ENCODE data around the gene SPATA9. TPM values are rescaled to one million over a fixed set of nuclear protein-coding genes. Genes with fewer than 3 reads are reported as not detected.

SPATA9 gene
- polyA plus RNA-seq, 10 donors = 1.0 to 3.2 (median 1.8) TPM

GRCh38 chr5:95686651-95687050 is 3.9 kb upstream of the SPATA9 start:
- no peak for DNase-seq

DNA sequence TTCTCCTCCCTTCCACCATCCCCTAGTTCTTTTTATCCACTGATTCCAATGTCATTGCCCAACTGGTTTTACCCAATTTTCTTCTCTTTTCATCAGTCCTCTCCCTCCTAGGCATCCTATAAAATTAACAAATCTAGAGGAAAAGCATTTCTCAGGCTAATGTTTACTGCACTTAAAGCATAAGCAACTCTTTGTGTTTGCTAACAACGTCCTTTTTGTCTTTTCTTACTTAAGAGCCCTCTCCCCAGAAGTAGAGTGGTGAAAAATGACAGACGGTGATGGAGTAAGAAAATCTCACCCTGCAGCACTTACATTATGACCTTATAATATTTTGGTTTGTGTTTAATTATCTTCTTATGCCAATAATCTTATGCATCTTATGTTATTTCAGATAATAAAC is 1.6 kb upstream of the SPATA9 start:
- DNase-seq = no peak

DNA sequence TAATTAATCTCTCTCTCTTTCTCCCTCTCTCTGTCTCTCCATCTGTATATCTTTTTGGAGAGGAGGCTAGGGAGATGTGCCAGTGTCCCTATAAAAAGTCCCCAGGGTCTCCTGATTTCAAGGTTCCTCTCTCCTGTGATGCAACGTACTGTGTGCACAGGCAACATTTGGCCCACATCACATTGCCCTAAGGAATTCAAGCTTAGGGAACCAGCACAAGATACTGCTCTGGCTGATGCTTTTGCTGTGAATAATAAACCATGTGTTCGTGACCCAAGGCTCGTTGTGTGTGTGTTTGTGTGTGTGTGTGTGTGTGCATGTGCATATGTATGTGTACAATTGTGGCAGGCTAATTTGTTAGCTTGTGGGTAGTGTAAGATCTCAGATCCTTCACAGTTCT is 9.7 kb downstream of the SPATA9 start:
- peak in 1 of 3 donors; percentile 14 for DNase-seq

DNA sequence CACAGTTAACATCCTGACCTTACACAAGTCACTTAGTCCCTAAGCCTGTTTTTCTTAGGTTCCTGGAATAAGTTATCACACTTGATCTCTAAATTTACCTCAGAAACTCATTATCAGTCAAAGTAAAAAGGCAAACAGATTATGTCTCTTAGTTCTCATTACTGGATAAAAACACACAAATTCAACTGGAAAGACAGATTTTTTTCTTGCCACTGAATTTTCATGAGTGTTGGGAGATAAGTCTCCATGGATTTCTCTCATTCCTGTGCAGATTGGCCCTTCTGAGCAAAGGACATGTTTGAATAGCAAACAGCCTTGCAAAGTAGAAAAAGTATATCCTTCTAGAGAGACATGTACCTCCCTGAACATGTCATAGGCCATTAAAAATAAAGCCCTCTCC is 10.2 kb downstream of the SPATA9 start:
- no peak for DNase-seq

DNA sequence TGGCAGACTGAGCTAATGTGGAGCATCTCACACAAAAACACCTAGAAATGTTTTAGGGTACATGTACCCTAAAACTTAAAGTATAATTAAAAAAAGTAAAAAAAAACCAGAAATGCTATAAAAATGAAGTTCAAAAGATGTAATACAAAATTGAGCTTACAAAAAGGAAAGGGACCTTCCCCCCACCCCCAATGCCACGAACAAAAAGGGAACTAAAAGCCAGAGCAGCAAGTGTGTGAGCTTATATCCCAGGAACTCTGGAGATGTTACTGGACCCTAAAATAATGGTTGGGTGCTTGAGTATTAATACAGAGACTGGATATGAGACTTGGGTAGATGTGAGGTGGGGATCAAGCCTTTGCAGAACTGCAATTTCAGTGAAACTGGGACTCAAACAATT is 11.0 kb downstream of the SPATA9 start:
- DNase-seq = no peak

- DNase-seq = no peak
Measured at GRCh38 chr5:95670568-95670967, 12.2 kb downstream of the SPATA9 start.

DNA sequence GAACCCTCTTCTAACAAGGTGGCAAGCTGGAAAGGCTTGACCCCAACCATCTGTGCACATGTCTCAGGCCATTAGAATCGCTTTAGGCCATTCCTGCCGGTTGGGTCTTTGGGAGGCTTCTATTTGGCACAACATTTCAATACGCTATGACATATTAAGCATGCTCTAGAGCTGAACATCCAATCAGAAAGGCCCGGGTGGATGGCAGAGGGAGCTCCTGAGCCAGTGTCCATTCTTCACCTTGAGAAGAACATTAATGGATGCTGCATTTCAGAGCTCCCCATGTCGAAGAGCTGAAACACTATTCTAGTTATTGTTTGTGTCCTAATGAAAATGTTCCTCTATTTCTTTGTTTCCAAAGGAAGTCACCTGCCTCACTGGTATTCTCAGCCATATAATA is 12.8 kb downstream of the SPATA9 start:
- DNase-seq = no peak

- DNase-seq = peak; percentile 78 to 87 (median 84)
Measured at GRCh38 chr5:95669540-95669939, 13.3 kb downstream of the SPATA9 start.

DNA sequence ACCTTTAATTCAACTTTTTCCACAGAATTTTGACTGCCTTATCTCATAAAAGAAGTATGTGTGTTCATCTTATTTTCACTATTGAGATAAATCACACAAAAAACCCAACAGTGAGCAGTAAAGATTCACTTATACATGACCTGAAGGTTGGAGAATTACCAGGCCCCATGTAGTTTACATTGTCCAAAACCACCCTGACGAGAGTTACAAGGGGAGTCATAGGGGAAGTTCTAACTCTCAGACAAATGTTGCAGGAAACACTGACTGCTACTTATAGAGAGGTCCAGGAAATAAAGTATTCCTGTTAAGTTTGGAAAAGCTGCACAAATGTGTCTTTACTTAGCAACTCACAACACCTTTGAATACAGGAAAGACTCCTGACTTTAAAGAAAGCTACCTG is 14.1 kb downstream of the SPATA9 start:
- peak in 1 of 3 donors; percentile 48 for DNase-seq

DNA sequence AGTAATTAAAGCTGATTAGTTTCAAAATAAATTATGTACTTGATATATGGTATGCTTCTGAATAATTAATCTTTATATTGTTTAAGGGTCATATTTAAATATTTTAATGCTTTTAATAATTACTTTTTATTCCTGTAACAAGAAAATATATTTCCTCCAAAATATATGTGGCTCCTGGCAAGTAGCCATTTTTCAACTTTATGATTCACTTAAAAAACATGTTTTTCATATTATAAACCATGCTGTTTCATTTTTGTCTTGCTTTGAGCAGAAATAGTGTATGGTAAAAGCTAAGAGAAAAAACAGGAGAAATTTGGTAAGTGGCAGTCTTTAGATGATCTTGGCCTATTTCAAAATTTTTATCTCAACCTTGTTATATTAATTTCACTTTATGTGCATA is 14.6 kb downstream of the SPATA9 start:
- DNase-seq = peak in 1 of 3 donors; percentile 45

GRCh38 chr5:95667678-95668077 is 15.1 kb downstream of the SPATA9 start:
- no peak for DNase-seq

GRCh38 chr5:95667061-95667618 is 15.7 kb downstream of the SPATA9 start:
- DNase-seq = no peak

DNA sequence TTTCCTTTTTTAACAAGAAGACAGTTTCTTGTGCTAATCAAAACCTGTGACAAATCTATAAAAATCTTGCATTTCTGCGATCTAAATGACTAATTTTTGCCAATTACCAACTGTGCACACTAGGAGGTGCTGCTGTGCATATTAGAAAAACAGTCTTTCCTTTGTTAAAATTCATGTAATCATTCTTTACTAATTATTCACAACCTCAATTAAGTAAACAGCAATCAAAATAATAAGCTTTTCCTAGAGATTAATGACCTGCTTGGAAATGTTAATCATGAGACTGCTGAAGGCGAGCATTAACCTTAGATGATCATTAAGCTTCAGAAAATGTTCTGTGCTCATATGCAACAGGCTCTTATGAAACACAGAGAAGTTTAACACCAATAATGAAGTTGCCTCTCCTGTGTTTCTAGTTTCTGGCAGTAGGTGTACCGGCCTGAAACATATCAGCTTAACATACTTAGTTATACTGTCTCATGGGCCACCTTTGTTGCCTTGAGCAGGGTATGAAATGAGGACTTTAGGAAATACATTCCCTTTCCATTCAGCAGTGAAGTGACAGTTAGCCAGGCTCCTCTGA is 18.5 kb downstream of the SPATA9 start:
- peak in 2 of 3 donors; percentile 58 to 75 for DNase-seq

DNA sequence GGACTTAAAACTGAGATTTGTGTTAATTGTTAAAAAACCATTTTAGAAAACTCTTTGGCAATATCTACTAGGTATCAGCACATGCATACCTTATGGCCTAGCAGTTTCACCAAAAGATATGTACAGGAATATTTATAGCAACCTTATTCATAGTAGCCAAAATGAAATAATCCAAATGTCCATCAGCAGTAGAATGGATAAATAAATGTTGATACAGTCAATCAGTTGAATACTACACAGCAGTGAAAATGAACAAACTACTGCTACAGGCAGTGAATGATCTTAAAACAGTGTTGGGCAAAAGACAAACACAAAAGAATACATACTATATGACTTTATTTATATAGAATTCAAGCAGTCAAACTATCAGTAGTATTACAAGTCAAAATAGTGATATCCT is 19.8 kb downstream of the SPATA9 start:
- no peak for DNase-seq

GRCh38 chr5:95660060-95660459 is 22.7 kb downstream of the SPATA9 start:
- DNase-seq = no peak

- DNase-seq = no peak
Measured at GRCh38 chr5:95655575-95655974, 27.2 kb downstream of the SPATA9 start.

GRCh38 chr5:95654196-95654595 is 28.6 kb downstream of the SPATA9 start:
- DNase-seq = no peak

DNA sequence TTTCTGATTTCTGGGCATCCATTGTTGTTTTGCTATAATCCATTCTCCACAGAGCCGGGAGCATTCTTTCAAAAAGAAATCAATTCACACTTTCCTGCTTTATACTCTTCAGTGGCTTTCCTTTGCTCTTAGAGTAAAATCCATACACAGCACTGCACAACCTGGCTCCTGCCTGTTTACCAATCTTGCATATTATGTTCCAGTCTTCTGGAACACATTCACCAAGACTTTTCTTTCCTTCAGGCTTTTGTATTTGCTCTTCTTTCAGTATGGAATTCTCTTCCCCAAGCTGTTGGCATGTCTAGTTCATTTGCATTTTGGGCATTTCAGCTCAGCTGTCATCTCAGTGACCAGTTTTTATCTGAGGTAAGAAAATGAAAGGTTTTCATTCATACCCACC is 29.9 kb downstream of the SPATA9 start:
- DNase-seq = no peak

DNA sequence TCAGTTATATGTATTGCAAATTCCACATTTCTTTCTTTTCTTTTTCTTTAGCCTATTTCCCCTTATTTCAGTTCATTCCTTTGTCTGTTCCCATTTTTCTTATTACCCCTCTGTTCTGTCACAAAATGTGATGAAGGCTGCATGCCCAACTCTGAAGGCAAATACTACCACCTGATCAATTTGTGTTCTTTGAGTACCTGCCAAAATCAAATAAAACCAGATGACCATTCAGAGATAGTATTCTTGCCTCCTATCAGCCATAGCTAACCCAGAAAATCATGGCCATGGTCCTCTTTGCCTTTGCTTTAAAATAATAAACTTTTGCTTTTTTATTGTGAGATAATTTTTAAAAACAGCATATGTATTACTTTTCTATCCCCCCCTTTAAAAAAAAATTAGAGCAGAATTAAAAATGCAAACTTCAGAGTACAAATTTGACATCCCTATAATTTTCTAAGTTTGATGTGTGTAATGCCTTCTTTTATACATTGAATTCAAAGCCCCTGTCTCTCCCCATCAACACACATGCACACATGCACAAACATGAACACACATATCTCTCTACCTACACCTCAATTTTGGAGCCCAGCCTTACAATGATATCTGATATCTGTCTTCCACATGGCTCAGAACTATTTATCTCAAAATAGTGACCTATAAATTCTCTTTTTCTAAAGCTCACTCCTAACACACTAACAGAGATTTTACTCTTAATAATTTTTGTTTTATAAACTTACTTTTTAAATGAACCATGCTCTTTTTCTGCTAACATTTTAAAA is 32.8 kb downstream of the SPATA9 start:
- no peak for DNase-seq

GRCh38 chr5:95649274-95649673 is 33.5 kb downstream of the SPATA9 start:
- DNase-seq = no peak

GRCh38 chr5:95647886-95648860 is 34.6 kb downstream of the SPATA9 start:
- no peak for DNase-seq

Measured in muscle of back (tissue), 11 donors.